GM20000 (cell line): Measurements from ENCODE around the gene FLAD1.
A peak's percentile ranks its signal among the peaks of the same experiment; 100 is the strongest.

Experiments used
- DNase-seq: peaks from one replicate; pipeline ENCODE4 v3.0.0; 2012; ENCODE audit warnings: low spot score
- CTCF ChIP-seq: IDR thresholded peaks from 2 replicates; pipeline ENCODE4 v1.5.1; 2012; ENCODE audit warnings: mild to moderate bottlenecking, control low read depth; ENCODE audit errors: extremely low read depth, missing control alignments

The FLAD1 gene

GRCh38 chr1:154954541-154954940 is 28.6 kb upstream of the FLAD1 start:
- DNase-seq: no peak
- no peak for TF ChIP-seq CTCF

- no peak for TF ChIP-seq CTCF
- peak; percentile 78 for DNase-seq
Observed at GRCh38 chr1:154955039-154955717, 28.0 kb upstream of the FLAD1 start.

GRCh38 chr1:154955718-154956543 is 27.2 kb upstream of the FLAD1 start, which contains the start of gene PBXIP1:
TSS of gene PBXIP1 (minus strand) at chr1:154956099. CDS start at chr1:154953721, 2,378 bp downstream.
- TF ChIP-seq CTCF: no peak
- peak; percentile 94 for DNase-seq

GRCh38 chr1:154956544-154956941 is 26.6 kb upstream of the FLAD1 start:
- no peak for DNase-seq
- no peak for TF ChIP-seq CTCF

GRCh38 chr1:154957091-154957657 is 26.0 kb upstream of the FLAD1 start:
- no peak for TF ChIP-seq CTCF
- no peak for DNase-seq

GRCh38 chr1:154958036-154958435 is 25.1 kb upstream of the FLAD1 start:
- no peak for DNase-seq

More at GRCh38 chr1:154958036-154958435, 25.1 kb upstream of the FLAD1 start:
- no peak for TF ChIP-seq CTCF
